GM12878 (cell line): ENCODE results near the gene SLA2. TPM values are rescaled to one million over a fixed set of nuclear protein-coding genes. Genes with fewer than 3 reads are reported as not detected.
A peak's percentile ranks its signal among the peaks of the same experiment; 100 is the strongest.

Experiments used
- ATAC-seq: fragments of 200-7000 bp; cut with Tn5 transposase; 3 replicates; pipeline ENCODE4 v1.9.1; 2020; ENCODE audit warnings: mild to moderate bottlenecking, moderate library complexity
- BruUV-seq: library from RNA; stranded (reverse); fragments of 400-500 nt; replicated peaks from 2 replicates; lab custom pipeline; 2021; lab: Mats Ljungman, UMichigan
- CTCF ChIA-PET: fragments of 300-600 bp; sonication (Branson Sonifier 250); formaldehyde crosslinking; extraction: SDS; loops from one replicate; lab custom pipeline; 2021; ENCODE audit warnings: inconsistent platforms; lab: Yijun Ruan, JAX
- POLR2A ChIA-PET: fragments of 350-600 bp; formaldehyde crosslinking; extraction: SDS; loops from one replicate; lab custom pipeline; 2021; ENCODE audit warnings: inconsistent platforms; lab: Charles Lee
- RAD21 ChIA-PET: fragments of 300-600 bp; sonication (Branson Sonifier 250); formaldehyde crosslinking; loops from one replicate; lab custom pipeline; 2023; ENCODE audit warnings: antibody characterized with exemption; ENCODE audit not compliant: unreplicated experiment; lab: Charles Lee
- SMC1A ChIA-PET: fragments of 300-600 bp; sonication (Branson Sonifier 250); formaldehyde crosslinking; loops from one replicate; lab custom pipeline; 2023; ENCODE audit not compliant: unreplicated experiment, uncharacterized antibody; lab: Charles Lee
- DNase-seq: peaks from one replicate; pipeline ENCODE4 v3.0.0-alpha.2; 2011; ENCODE audit warnings: low read depth, low spot score
- FAIRE-seq: peaks from 3 replicates; lab custom pipeline; 2011; peaks lifted over from hg19 to GRCh38; lab: Jason Lieb, UNC
- H2AFZ ChIP-seq: 2 replicates; pipeline ENCODE4 v1.6.0; 2011; ENCODE audit warnings: low read depth, low read length, control low read depth; ENCODE audit not compliant: control insufficient read depth
- H3K27ac ChIP-seq: 2 replicates; pipeline ENCODE4 v1.5.1; 2011; ENCODE audit warnings: control low read depth; ENCODE audit not compliant: control insufficient read depth, insufficient read depth
- H3K27me3 ChIP-seq, 2 experiments: replicated peaks in 1 of 2; 2 replicates each; pipeline versions ENCODE4 v1.6.0 to v1.6.1; 2011; ENCODE audit warnings: low read length in 1 of 2; ENCODE audit not compliant: control insufficient read depth in 2 of 2, insufficient read depth in 2 of 2
- H3K36me3 ChIP-seq, 2 experiments: 2 replicates each; pipeline ENCODE4 v1.5.1; 2011; ENCODE audit warnings: low read length in 1 of 2; ENCODE audit not compliant: control insufficient read depth in 2 of 2, insufficient read depth in 2 of 2
- H3K4me1 ChIP-seq: 2 replicates; pipeline ENCODE4 v1.6.1; 2011; ENCODE audit warnings: mild to moderate bottlenecking, low read length, moderate library complexity, mixed read lengths; ENCODE audit not compliant: control insufficient read depth, insufficient read depth
- H3K4me2 ChIP-seq: 2 replicates; pipeline ENCODE4 v1.6.0; 2011; ENCODE audit warnings: control low read depth; ENCODE audit not compliant: control insufficient read depth, insufficient read depth
- H3K4me3 ChIP-seq: fragments of 200-600 bp; sonication (generic); 2 replicates; pipeline ENCODE4 v1.5.1; 2016
- H3K79me2 ChIP-seq: 2 replicates; pipeline ENCODE4 v1.6.0; 2011; ENCODE audit warnings: low read length; ENCODE audit not compliant: control insufficient read depth, insufficient read depth
- H3K9ac ChIP-seq: 2 replicates; pipeline ENCODE4 v1.8.0; 2011; ENCODE audit warnings: low read length, control low read depth, mixed read lengths; ENCODE audit not compliant: control insufficient read depth, insufficient read depth
- H3K9me3 ChIP-seq: replicated peaks from 3 replicates; pipeline ENCODE4 v1.5.1; 2011; ENCODE audit warnings: mild to moderate bottlenecking, low read length; ENCODE audit not compliant: control insufficient read depth, insufficient read depth
- H4K20me1 ChIP-seq: 2 replicates; pipeline ENCODE4 v1.6.0; 2011; ENCODE audit not compliant: control insufficient read depth, insufficient read depth
- CREB1 ChIP-seq: IDR thresholded peaks from 2 replicates; pipeline ENCODE4 v1.6.1; 2012; ENCODE audit warnings: low read depth, mild to moderate bottlenecking, inconsistent platforms
- ETV6 ChIP-seq, 2 experiments: fragments of 450-650 bp in 1 of 2; IDR thresholded peaks in 1 of 2; conservative IDR thresholded peaks in 1 of 2; 2 replicates each; pipeline ENCODE4 v1.6.1; 2014; ENCODE audit warnings: antibody characterized with exemption in 1 of 2, borderline replicate concordance in 1 of 2, low read depth in 1 of 2, mild to moderate bottlenecking in 1 of 2, moderate library complexity in 1 of 2
- HCFC1 ChIP-seq: fragments of 150-350 bp; IDR thresholded peaks from 2 replicates; pipeline ENCODE4 v1.6.1; 2014; ENCODE audit warnings: low read length
- MYB ChIP-seq: fragments of 150-350 bp; IDR thresholded peaks from 2 replicates; pipeline ENCODE4 v1.6.1; 2014; ENCODE audit warnings: mild to moderate bottlenecking, low read depth, low read length, borderline replicate concordance
- NR2C2 ChIP-seq: IDR thresholded peaks from 2 replicates; pipeline ENCODE4 v1.6.1; 2011; ENCODE audit warnings: borderline replicate concordance, low read depth; ENCODE audit not compliant: control insufficient read depth, insufficient read length
- RAD21 ChIP-seq: IDR thresholded peaks from 2 replicates; pipeline ENCODE4 v1.6.1; 2011; ENCODE audit warnings: mild to moderate bottlenecking, low read depth, low read length, moderate library complexity; ENCODE audit not compliant: insufficient read depth
- RFX5 ChIP-seq: IDR thresholded peaks from 2 replicates; pipeline ENCODE4 v1.6.1; 2011; ENCODE audit warnings: low read depth, low read length, improper control_type of control experiment
- TARDBP ChIP-seq: IDR thresholded peaks from 2 replicates; pipeline ENCODE4 v1.6.1; 2016; ENCODE audit warnings: borderline replicate concordance
- WGBS: methylation state at CpG from one replicate; pipeline ENCODE4 v1.1.6; 2016; ENCODE audit warnings: low lambda C conversion rate; ENCODE audit not compliant: insufficient replicate concordance, insufficient coverage; ENCODE audit errors: missing lambda C conversion rate; 5-methylcytosine and 5-hydroxymethylcytosine counted together
- in situ Hi-C: fragments of 300-500 bp; cut with MboI; formaldehyde crosslinking; loops from 9 replicates; pipeline ENCODE4 v1.14.3; 2018; ENCODE audit warnings: mixed read lengths
- intact Hi-C: fragments of 100-400 bp; cut with micrococcal nuclease; formaldehyde crosslinking; loops from one replicate; pipeline ENCODE4 v1.14.2; 2022; ENCODE audit not compliant: unreplicated experiment
- polyA plus RNA-seq, 11 experiments: library from polyadenylated mRNA; depleted of rRNA in 4 of 11; unstranded in 6 of 11; stranded (reverse) in 5 of 11; fragments of >200 nt; fragmentation: Nextera tagmentation in 4 of 11; fragmentation: Illumina TruSeq in 1 of 11; extraction: Ambion mirVana in 4 of 11; extraction: Trizol in 1 of 11; gene quantifications; 1 replicate in 1 of 11; 2 replicates in 10 of 11; pipeline versions ENCODE4 v1.2.1 to v1.2.3, GENCODE V29; 2011 to 2016; ENCODE audit warnings: inconsistent platforms in 2 of 11, missing spikeins in 2 of 11, low read depth in 1 of 11
- total RNA-seq, 4 experiments: library from RNA; depleted of rRNA in 3 of 4; stranded (reverse); fragments of >200 nt in 3 of 4; fragmentation: Illumina TruSeq in 1 of 4; extraction: Trizol in 1 of 4; gene quantifications; 2 replicates each; pipeline versions ENCODE4 v1.2.1 to v1.2.3, GENCODE V29; 2013 to 2021
- TF ChIP-seq, protein P1 (sequence below): fragments of 450-650 bp; IDR thresholded peaks from 2 replicates; pipeline ENCODE4 v1.6.1; 2016; ENCODE audit warnings: mild to moderate bottlenecking
- TF ChIP-seq, protein P2 (sequence below): fragments of 450-650 bp; IDR thresholded peaks from 2 replicates; pipeline ENCODE4 v1.6.1; 2017; ENCODE audit warnings: mild to moderate bottlenecking

The SLA2 gene
- total and polyA plus RNA-seq, 10 of the 15 experiments (the other 5 are each of a cell fraction or from before 2014, with no cell fraction given) = 0.29 to 3.3 (median 1.4) TPM

DNA sequence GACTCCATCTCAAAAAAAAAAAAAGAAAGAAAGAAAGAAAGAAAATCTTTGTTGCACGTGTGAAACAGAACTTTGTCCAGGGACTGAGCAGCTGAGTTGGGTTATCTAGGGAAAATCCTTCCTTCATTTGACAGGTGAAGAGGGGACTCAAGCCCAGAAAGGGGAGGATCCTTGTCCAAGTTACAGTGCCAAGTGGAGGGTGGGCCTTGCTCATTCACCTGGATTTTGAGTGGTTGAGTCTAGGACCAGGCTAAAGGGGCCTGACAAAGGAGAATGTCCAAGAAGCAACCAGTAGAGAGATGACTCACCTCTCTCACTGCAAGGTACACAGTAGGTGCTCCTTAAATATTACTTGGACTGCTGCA is 69.9 kb downstream of the SLA2 start:
- ChIA-PET CTCF (interaction anchor here (2.3 to 9.0 kb wide), 3 partner anchors 14 to 26 kb away, joined by 19 to 94 read pairs (median 65); partner anchors contain the start of gene RAB5IF), RAD21 (interaction anchor here (0.8 to 9.0 kb wide), 4 partner anchors 14 to 259 kb away, joined by 3 to 93 read pairs (median 40); partner anchors contain the start of gene RAB5IF)
- peak overlapping the region; percentile 10 for H3K9ac ChIP-seq
- H3K4me3 ChIP-seq = peak overlapping the region; percentile 94
- no peak for TF ChIP-seq ETV6 (conservative IDR thresholded peaks at IDR 0.05 in 1 of 2, IDR thresholded peaks at IDR 0.05 in 1 of 2; ENCODE audit: borderline replicate concordance in 1 of 2, low read depth in 1 of 2)
- no peak for TF ChIP-seq RFX5
- TF ChIP-seq, protein P1, sequence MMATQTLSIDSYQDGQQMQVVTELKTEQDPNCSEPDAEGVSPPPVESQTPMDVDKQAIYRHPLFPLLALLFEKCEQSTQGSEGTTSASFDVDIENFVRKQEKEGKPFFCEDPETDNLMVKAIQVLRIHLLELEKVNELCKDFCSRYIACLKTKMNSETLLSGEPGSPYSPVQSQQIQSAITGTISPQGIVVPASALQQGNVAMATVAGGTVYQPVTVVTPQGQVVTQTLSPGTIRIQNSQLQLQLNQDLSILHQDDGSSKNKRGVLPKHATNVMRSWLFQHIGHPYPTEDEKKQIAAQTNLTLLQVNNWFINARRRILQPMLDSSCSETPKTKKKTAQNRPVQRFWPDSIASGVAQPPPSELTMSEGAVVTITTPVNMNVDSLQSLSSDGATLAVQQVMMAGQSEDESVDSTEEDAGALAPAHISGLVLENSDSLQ = no peak
- no peak for TF ChIP-seq MYB
- TF ChIP-seq NR2C2 = no peak
- no peak for TF ChIP-seq TARDBP
- no peak for TF ChIP-seq CREB1
- TF ChIP-seq HCFC1 = no peak
- TF ChIP-seq RAD21 = no peak
- TF ChIP-seq, protein P2, sequence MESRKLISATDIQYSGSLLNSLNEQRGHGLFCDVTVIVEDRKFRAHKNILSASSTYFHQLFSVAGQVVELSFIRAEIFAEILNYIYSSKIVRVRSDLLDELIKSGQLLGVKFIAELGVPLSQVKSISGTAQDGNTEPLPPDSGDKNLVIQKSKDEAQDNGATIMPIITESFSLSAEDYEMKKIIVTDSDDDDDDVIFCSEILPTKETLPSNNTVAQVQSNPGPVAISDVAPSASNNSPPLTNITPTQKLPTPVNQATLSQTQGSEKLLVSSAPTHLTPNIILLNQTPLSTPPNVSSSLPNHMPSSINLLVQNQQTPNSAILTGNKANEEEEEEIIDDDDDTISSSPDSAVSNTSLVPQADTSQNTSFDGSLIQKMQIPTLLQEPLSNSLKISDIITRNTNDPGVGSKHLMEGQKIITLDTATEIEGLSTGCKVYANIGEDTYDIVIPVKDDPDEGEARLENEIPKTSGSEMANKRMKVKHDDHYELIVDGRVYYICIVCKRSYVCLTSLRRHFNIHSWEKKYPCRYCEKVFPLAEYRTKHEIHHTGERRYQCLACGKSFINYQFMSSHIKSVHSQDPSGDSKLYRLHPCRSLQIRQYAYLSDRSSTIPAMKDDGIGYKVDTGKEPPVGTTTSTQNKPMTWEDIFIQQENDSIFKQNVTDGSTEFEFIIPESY = no peak
- TF ChIP-seq, all 136 proteins: peak for 0
- Histone ChIP-seq H4K20me1 (peaks cover 8% of the 10 kb centered on the region; the same call in 1 of the 2 replicates), H3K9me3 (no peaks in the 10 kb centered on the region), H3K4me2 (peak overlapping the region; percentile 94), H3K27ac (no peak overlapping the region), H3K27me3 (no peaks in the 10 kb centered on the region), H2AFZ (no peak overlapping the region), H3K36me3 (peaks cover 17 to 18% of the 10 kb centered on the region in 2 experiments; a peak in 3 of 4 replicates), H3K4me1 (peaks cover 5% of the 10 kb centered on the region), H3K79me2 (peaks cover 54% of the 10 kb centered on the region)
- ATAC-seq (no peak), DNase-seq (no peak), FAIRE-seq (no peak)
- in situ Hi-C loops (no loop called here), intact Hi-C loops (loop anchor here (10.0 kb wide), 1 partner anchor 111 kb away; no protein-coding TSS in a partner anchor)
- BruUV-seq = no TSS peak
- 64% methylated on average over 1 of the region's 1 CpG for WGBS
- ChIA-PET SMC1A (interaction anchor here (0.9 to 8.2 kb wide), 7 partner anchors 10 to 103 kb away, joined by 3 to 98 read pairs (median 6); partner anchors contain the start of gene RAB5IF), POLR2A (interaction anchor here (0.7 to 10.1 kb wide), 6 partner anchors 14 to 1198 kb away, joined by 3 to 87 read pairs (median 30); partner anchors contain the start of gene RAB5IF)
